ENCODE data around the gene GLI3.

The GLI3 gene

DNA sequence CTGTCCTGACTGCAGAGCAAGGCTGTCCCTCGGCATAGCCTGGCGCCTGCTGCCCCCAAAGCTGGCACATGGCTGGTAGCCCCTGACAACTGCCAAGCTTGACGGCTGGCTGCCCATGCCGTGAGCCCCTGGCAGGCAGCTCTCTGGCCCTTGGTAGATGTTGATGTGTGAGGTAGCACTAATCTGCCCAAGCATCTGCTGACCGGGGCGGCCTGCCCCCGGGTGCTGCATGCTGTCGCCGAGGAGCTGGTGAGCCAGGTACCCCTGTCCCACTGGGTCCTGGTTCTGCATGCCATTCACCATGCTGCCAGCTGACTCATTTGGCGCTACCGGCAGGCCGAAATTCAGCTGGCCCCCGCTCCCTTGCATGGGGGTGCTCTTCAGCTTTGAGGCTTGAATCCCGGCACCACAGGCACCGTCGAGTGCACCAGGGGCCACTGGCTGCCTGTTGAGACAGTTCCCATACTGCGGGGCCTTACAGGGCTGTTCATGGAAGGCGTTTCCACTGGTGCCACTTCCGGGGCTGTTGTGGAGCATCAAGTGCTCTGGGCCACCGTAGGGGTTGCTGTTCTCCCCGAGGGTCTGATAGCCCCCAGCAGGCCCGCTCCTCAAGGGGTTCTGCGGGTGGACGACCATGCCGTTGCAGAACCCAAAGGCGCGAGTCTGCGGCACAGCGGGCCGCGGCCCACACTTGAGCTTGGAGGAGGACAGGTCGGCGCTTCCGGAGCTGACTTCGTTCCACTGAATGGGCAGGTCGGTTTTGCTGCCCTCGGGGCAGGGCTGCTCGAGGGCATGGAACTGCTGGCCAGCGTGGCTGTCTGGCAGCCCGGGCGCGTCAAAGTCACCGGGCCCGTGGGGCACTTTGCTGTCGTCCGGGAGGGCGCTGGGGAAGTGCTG is 271.9 kb downstream of the GLI3 start:
- TF ChIP-seq, protein P1, sequence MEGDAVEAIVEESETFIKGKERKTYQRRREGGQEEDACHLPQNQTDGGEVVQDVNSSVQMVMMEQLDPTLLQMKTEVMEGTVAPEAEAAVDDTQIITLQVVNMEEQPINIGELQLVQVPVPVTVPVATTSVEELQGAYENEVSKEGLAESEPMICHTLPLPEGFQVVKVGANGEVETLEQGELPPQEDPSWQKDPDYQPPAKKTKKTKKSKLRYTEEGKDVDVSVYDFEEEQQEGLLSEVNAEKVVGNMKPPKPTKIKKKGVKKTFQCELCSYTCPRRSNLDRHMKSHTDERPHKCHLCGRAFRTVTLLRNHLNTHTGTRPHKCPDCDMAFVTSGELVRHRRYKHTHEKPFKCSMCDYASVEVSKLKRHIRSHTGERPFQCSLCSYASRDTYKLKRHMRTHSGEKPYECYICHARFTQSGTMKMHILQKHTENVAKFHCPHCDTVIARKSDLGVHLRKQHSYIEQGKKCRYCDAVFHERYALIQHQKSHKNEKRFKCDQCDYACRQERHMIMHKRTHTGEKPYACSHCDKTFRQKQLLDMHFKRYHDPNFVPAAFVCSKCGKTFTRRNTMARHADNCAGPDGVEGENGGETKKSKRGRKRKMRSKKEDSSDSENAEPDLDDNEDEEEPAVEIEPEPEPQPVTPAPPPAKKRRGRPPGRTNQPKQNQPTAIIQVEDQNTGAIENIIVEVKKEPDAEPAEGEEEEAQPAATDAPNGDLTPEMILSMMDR (IDR thresholded peaks at IDR 0.05; ENCODE audit: borderline replicate concordance, insufficient read depth, low read depth, low read length), result no peak
- no peak overlapping the region for H3K4me3 ChIP-seq (ENCODE audit: low read depth, low read length)

DNA sequence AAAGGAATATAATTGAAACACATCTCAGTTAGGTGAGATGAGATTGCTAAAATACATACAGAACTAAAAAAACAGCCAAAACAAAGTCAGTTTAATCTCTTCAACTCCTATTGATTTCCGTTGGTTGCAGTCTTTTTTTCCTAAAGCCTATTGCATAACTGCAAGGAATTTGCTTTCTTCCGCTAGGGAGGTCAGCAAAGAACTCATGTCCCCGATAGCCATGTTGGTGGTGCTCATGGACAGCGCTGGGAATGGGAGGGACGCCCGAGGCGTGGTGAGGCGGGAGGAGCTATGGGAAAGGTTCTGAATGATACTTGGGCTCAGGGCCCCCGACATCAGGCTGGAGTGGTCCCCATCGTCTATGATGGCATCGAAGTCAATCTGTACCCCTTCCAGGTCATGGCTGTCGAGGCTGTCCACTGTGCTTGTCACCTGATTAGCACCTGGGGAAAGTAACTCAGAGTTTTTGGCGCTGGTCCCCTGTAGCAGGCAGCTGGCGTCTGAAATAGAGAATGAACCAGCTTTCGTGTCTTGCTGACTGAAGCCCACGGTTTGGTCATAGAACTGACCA is 272.7 kb downstream of the GLI3 start:
- TF ChIP-seq, protein P1 (IDR thresholded peaks at IDR 0.05; ENCODE audit: borderline replicate concordance, insufficient read depth, low read depth, low read length), result no peak
- no peak overlapping the region for H3K4me3 ChIP-seq (ENCODE audit: low read depth, low read length)

DNA sequence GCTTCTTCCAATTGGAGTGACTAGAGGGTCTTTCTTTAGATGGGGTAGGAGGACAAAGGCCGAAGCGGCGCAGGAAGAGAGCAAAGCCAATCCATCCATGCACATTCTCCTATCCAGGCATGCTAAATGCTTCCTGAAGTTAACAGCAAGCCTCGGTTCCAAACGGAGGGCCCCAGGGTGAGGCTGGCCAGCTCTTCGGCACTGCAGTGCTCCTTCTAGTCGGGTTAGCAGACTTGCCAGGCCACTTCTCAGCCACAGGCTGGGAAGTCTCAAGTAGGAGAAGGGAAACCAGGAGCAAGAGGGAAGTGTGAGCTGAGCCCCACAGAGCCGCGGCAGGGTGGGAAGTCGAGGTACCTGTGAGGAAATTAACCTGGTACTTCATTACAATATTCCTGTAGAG is 280.3 kb downstream of the GLI3 start:
- H3K4me3 ChIP-seq (ENCODE audit: low read depth, low read length), result no peak overlapping the region
- TF ChIP-seq, protein P1 (IDR thresholded peaks at IDR 0.05; ENCODE audit: borderline replicate concordance, insufficient read depth, low read depth, low read length), result no peak

DNA sequence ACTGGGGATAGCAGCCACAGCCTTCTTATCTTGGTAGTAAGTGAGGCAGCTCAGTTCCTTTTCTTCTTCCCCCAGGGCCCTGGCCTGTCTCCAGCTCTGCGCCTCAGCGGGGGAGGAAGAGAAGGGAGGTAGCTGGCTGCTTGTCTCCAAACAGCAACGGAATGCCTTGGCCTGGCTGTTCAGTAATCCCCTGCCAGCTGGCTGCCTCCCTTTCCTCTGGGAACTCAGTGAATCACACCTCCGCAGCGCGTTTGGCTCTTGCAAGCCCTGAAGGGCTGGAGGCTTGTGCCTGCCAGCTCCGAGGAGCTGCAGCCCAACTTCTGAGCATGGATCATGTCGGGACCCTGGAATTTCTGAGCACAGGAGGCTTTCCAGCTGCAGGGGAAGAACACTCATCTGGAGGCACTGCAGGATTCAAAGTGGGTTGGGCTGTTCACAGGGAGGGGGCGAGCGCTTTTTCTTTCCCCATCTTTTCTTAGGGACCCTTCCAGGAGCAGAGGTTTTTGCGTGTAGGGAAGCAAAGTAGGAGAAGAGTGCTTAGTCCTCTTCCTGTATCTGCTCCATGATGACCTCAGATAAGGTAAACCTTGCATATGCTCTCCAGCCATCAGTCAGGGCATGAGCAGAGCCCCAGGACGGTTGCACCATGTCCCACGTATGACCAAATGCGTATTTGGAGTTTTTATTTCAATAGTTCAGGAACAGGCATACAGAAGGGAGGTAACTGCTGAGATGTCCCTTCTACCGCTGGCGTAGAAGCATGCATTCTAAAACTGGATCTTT is 280.9 kb downstream of the GLI3 start:
- TF ChIP-seq, protein P1 (IDR thresholded peaks at IDR 0.05; ENCODE audit: borderline replicate concordance, insufficient read depth, low read depth, low read length), result no peak
- no peak overlapping the region for H3K4me3 ChIP-seq (ENCODE audit: low read depth, low read length)

DNA sequence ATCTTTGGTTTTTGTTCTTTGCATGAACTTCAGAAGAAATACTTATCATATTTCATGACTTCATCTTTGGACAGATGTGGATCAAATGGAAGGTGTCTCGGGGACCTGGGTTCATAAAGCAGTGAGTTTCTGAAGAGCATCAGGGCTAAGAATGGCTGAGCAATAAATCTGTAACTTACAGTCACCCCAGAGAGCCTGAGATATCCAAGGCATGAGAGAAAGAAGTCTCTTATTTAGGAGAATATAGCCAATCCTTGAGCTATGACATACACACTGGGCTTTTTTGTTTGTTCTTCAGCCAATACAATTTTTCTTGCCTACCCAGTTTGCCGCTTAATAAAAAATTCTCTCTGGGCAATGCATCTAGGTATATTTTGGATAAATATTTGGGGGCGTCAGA is 281.6 kb downstream of the GLI3 start:
- H3K4me3 ChIP-seq (ENCODE audit: low read depth, low read length), result no peak overlapping the region
- TF ChIP-seq, protein P1 (IDR thresholded peaks at IDR 0.05; ENCODE audit: borderline replicate concordance, insufficient read depth, low read depth, low read length), result no peak

DNA sequence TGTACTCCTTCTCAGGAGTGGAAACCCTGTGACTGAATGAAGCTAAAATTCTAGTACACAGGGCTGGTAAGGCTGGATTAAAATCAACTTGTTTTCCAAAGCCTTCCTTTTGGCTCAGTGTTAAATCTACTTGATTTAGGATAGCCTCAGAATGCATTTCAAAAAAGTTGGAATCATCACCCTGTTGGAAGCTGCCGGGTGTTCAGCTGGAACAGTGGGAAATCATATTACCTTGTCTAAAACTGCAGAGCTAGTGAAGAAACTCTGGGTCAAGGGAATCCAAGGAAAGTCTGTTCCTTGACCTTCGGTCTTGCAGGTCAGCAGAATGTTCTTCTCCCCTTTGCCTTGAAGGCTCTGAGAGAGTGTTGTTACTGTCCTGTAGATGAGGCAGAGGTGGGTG is 282.0 kb downstream of the GLI3 start:
- H3K4me3 ChIP-seq (ENCODE audit: low read depth, low read length), result no peak overlapping the region
- TF ChIP-seq, protein P1 (IDR thresholded peaks at IDR 0.05; ENCODE audit: borderline replicate concordance, insufficient read depth, low read depth, low read length), result no peak
